HEK293 (cell line): ENCODE data around the gene MCAM.

ENCODE experiments used
- CTCF ChIP-seq: fragments of 450-650 bp; formaldehyde crosslinking; IDR thresholded peaks from 2 replicates; pipeline ENCODE4 v1.5.1; 2016; ENCODE audit warnings: missing biosample characterization, missing genetic modification characterization
- ZNF416 ChIP-seq: fragments of 450-650 bp; formaldehyde crosslinking; IDR thresholded peaks from 2 replicates; pipeline ENCODE4 v1.5.1; 2016; ENCODE audit warnings: missing biosample characterization, missing genetic modification characterization

- TF ChIP-seq ZNF416 (tag by site-specific recombination) (no peak), CTCF (tag by site-specific recombination) (no peak)
Observed at GRCh38 chr11:119329320-119329719, 12.4 kb upstream of the MCAM start.
